Stimulated activated CD4-positive, alpha-beta T cell treated with anti-CD3 and anti-CD28 coated beads, TNF-alpha, amount 100 ng/mL, for 24 hours (primary cell): ENCODE data around the gene HRH2.
"Not testable (repeated sequence)": the region's sequence is repeated elsewhere in the genome, so short reads cannot be mapped to it uniquely, and the experiment has no call there.

Source experiments
- DNase-seq, 3 experiments: peaks; one replicate each; pipeline ENCODE4 v3.0.0-alpha.2; 2020; ENCODE audit warnings: low read depth in 3 of 3

Gene HRH2

GRCh38 chr5:175646251-175646650 is 11.6 kb upstream of the HRH2 start:
- DNase-seq: no peak

- no peak for DNase-seq
These were observed 7.9 kb upstream of the HRH2 start for GRCh38 chr5:175649967-175650366.

DNA sequence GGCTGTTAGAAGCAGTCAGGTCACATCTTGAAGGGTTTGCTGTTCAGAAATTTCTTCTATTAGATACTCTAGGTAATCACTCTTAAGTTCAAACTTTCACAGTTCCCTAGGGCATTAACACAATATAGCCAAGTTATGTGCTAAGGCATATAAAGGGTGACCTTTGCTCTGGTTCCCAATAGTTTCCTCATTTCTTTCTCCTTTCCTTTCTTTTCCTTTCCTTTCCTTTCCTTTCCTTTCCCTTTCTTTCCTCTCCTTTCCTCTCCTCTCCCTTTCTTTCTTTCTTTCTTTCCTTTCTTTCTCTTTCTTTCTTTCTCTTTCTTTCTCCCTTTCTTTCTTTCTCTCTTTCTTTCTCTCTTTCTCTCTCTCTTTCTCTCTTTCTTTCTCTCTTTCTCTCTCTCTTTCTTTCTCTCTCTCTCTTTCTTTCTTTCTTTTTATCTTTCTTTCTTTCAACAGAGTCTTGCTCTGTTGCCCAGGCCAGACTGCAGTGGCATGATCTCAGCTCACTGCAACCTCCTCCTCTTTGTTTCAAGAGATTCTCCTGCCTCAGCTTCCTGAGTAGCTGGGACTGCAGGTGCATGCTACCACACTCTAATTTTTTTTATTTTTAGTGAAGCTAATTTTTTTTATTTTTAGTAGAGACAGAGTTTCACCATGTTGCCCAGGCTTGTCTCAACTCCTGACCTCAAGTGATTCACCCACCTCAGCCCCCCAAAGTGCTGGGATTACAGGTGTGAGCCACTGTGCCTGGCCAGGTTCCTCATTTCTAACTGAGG is 7.3 kb upstream of the HRH2 start:
- DNase-seq: not testable (repeated sequence)

- DNase-seq: peak; percentile 46 to 83 (median 63)
These were observed 4.9 kb upstream of the HRH2 start for GRCh38 chr5:175652741-175653663.

DNA sequence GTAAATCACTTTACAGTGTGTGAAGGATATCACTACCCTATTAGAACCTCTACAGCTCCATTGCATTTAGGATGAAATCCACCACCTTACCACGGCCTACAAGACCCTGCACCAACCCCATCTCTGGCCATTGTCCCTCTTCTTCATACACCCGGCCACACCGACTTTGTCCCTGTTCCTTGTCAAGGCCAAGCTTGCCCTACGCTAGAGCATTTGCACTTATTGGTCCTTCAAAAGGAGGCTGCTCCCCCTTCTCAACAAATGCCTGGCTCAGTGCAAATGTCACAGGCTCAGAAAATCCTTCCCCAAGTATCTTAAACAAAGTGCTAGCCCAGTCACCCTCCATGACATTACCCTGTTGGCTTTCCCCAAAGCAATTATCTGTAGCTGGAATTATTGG is 4.1 kb upstream of the HRH2 start:
- DNase-seq: no peak

GRCh38 chr5:175654339-175654738 is 3.5 kb upstream of the HRH2 start:
- DNase-seq: no peak

DNA sequence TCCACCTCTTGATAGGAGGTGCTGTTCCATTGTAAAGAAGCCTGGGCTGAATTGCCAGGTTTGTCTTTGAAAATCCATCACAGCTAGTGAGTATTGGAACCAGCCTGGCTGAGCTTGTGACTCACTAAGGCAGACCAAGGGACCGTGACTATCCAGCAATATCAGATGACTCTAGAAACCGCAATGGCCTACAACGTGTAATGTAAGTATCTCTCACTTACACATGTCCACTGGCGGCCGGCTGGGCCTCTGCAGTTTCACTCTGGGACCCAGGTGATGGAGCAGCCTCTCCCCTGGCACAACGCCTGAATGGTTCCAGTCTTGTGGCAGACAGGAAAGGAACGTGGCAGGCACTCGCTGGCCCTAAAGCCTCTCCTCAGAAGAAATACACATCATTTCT is 3.1 kb upstream of the HRH2 start:
- no peak for DNase-seq

- no peak for DNase-seq
These were observed 2.5 kb upstream of the HRH2 start for GRCh38 chr5:175655411-175655810.

DNA sequence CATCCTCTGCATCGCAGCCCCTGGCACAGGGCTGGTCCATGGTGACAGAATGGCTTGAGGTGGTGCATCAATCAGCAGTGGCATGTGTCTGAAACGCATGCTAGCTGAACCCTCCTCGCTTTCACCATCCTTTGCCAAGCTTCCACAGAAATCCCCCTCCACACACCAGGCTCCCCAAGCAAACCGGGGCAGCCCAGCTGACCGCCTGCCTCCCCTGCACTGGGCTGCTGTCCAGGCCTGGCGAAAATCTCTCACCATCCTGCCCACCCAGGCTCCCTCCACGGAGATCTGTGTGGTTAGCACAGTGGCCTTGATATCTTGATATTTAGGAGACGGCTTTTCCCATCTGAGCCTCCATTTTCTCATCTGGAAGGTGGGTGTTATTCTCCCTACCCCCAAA is 905 bp upstream of the HRH2 start:
- no peak for DNase-seq

GRCh38 chr5:175658299-175659145 is 651 bp downstream of the HRH2 start:
- DNase-seq: peak in 1 of 3 experiments; percentile 39

GRCh38 chr5:175659546-175660253 is 1.8 kb downstream of the HRH2 start:
- peak in 1 of 3 experiments; percentile 17 for DNase-seq

DNA sequence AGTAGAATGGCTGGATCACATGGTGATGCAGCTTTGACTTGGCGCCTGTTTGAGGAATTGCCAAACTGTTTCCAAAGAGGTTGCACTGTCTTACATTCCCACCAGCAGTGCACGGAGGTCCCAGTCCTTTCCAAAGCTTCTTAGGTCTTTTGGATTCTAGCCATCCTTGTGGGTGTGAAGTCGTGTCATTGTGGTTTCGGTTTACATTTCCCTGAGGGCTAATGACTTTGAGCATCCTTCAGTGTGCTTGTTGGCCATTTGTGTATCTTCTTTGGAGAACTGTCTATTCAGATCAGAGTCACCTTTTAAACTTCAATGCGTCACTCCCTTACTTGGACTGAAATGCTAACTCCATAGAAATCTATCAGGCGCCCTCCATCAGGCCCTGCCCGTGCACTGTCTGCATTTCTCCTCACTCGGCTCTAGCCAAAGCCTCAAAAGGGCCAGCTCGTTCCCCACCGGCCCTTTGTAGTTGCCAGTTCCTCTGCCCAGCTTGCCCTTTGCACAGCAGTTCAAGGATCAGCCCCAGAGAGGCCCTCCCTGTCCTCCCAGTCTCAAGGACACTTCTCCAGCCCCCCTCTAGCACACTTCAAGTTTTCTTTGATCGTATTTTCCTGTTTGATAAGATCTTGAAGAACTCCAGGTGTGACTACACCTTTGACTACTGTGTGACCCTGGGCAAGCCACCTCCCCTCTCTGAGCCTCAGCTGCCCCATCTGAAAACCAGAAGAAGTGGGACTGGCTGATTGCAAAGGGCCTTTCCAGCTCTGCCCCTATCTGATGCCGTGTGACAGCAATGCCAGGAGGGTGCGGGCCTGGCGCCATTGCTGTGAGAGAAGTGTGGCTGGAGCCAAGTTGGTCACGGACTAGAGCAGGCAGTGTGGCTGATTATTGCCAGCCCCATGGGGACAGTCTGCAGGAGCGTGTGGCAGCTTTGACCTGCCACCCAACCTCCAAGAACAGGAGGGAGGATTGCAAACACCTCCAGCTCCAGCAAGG is 5.6 kb downstream of the HRH2 start:
- no peak for DNase-seq

- DNase-seq: no peak
These were observed 6.9 kb downstream of the HRH2 start for GRCh38 chr5:175664723-175665122.

- no peak for DNase-seq
These were observed 8.3 kb downstream of the HRH2 start for GRCh38 chr5:175666216-175666615.

DNA sequence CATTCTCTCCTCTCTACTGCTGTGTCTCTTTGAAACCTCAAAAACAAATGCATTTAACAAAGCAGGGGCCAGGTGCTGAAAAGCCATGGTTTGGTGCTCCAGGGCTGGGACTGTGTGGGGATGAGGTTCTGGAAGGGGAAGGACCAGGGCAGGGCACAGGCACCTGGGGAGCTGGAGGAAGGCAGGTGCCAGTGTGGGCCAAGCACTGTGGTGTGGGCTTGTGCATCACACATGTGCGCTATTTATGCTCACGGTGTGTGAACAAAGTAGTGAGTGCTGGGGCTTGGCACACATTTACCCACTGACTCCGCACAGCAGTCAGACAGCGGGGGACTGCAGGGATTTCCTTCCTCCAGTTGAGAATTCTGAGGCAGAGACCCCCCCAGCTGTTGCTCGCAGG is 10.1 kb downstream of the HRH2 start:
- no peak for DNase-seq

DNA sequence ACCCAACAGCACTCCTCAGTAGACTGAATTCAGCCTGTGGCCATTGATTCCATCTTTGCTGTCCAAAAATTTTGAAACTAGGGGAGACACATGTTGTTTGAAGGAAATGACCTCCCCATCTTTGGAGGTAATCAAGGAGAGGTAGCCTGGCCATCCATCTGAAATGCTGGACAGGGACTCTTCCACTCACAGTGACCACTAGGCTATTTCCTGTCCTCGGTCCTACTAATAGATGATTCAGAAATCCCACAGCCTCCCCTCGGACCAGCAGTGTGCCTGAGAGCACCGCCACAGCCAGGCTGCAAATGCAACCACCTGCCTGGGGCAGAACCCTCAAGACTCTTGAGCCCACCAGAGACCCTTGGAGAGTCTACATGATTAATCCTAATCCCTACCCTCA is 12.5 kb downstream of the HRH2 start:
- DNase-seq: no peak

GRCh38 chr5:175671013-175671412 is 13.1 kb downstream of the HRH2 start:
- no peak for DNase-seq

DNA sequence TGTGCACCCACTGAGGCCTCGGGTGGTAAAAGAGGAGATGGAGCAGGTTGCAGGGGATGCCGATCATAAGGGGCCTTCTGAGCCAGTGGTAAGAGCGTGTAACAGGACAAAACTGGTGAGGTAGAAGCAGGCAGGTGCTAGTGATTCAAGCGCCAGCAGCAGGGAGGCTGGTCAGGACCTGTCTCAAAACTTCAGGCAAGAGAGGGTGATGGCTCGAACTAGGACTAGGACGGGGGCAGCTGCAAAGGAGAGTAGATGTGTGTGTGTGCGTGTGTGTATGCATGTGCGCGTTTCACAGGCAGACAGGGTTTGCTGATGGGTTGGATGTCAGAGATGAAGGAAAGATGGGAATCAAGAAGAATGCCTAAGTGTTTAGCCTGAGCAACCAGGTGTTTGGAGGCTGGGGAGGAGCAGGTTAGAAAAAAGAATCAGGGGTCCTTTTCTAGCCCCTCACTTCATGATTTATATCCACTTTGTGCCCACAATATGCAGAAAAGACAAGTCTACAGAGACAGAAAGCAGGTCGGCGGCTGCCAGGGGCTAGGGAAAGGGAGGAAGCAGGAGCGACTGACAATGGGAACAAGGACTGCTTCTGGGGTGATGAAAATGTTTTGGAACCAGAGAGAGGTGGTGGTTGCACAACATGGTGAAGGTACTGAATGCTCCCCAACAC is 15.2 kb downstream of the HRH2 start:
- DNase-seq: no peak

- no peak for DNase-seq
These were observed 17.0 kb downstream of the HRH2 start for GRCh38 chr5:175674731-175675346.
